ENCODE data around the gene DSTN.
A peak's percentile ranks its signal among the peaks of the same experiment; 100 is the strongest.

Gene DSTN

GRCh38 chr20:17624070-17624469, 54.2 kb downstream of the DSTN start:
- DNase-seq (ENCODE audit: low read depth, low spot score), result no peak

GRCh38 chr20:17624551-17625245, 54.8 kb downstream of the DSTN start:
- no peak for DNase-seq (ENCODE audit: low read depth, low spot score)

GRCh38 chr20:17625246-17626051, 55.6 kb downstream of the DSTN start:
- DNase-seq (ENCODE audit: low read depth, low spot score), result no peak

DNA sequence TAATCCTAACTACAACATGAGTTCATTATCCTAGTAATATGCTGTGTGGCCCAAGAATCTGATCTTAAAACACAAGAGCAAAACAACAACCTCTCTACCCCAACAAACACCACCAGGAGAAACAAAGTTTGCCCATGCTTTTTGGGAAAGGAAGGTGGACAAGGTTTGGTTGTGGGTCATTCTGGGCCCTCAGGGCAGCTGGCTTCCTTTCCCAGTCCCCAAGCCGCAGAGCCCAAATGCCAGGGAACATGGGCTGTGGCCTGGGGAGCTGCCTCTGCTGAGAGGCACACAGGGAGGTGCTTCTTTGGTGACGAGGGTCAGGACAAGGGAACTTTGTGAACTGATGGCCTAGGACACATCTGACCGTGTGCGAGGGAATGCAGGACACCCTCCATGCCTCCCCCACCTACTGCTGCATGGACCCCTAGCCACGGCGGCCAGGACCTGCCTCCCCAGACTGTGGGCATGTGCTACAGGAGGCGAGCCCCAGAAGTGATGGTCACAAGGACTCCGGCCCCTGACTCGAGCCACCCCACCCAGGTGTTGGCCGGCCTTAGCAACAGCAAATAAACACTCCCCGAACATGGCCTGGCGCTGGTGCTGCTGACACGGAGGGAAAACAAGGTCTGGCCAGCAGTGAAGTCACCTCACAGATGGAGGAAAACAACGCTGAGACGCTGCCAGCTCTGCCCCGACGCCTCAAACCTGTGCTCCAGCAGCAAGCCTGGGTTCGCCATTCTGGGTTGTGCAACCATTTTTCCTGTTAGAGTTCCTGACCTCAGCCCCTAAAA, 56.5 kb downstream of the DSTN start:
- DNase-seq (ENCODE audit: low read depth, low spot score), result no peak

- DNase-seq (ENCODE audit: low read depth, low spot score), result peak; percentile 25
Observed at GRCh38 chr20:17627101-17627955, 57.5 kb downstream of the DSTN start.

DNA sequence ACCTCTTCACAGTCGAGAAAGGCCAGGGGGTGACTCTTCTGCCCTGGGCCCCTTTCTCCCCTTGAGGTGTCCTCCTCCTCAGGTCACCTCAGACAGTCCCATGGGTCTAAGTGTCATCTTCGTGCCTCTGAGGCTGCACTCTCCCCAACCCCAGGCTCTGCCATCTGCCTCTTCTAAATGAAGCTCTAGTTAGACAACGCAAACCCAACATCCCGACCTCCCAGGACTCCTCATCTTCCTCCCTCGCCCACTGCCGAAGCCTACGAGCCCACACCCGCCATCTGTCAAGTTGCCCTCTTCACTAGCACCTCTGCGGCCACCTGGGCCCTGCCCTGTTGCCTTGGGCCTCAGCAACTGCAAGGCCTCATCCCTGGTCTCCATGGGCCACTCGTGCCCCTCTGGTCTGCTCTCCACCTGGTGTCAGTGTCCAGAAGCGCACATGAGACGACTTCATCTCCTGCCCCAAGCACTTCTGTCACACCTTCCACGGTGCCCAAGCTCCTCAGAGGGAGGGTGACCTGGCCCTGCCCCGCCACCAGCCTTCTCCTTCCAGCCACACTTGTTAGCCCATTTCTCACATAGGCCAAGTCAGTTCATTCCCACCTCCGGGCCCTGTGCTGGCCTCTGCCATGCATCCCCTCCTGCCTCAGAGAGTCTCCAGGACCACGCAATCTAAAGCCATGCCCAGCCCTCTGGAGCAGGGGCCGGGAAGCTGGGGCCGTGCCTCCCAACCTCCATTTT, 58.4 kb downstream of the DSTN start:
- DNase-seq (ENCODE audit: low read depth, low spot score), result no peak

DNA sequence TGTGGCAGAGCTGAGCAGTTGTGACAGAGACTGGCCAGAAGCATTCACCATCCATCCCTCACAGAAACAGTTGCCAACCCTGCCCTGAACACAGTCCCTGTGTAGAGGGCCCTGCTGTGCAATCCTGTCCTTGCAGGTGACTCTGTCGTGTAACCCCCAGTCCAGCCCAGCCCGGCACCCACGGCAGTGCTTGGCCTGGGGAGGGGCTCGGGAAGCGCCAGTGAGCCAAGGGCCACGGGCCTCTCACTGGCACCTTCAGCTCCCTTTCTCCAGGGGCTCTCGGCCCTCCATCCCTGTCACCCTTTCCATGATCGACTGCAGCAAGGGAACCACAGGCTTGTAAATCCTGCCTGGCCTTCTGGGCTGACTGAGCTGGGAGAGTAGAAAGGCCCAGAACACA, 59.1 kb downstream of the DSTN start:
- DNase-seq (ENCODE audit: low read depth, low spot score), result no peak

GRCh38 chr20:17629678-17630089, 59.8 kb downstream of the DSTN start:
- no peak for DNase-seq (ENCODE audit: low read depth, low spot score)

GRCh38 chr20:17630151-17630805, 60.4 kb downstream of the DSTN start:
- no peak for DNase-seq (ENCODE audit: low read depth, low spot score)

DNA sequence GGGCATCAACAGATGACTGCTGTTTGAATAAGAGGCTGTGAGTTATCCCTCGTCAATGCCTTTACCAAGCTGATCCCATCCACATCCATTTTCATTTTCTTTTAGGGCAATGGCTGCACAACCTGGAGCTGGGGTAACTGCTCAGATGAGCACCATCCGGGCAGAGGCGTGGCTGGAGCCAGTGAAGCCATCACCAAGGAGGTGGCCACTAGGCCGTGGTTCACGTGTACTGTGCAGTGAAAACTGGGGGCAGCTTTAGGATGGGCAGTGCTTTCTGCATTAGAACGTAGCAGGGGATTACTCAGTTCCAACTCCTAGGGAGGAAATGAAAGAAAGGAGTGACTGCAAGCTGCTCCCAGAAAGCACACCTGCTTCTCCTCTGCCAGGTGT, 60.9 kb downstream of the DSTN start:
- DNase-seq (ENCODE audit: low read depth, low spot score), result no peak

GRCh38 chr20:17631576-17632319, 61.9 kb downstream of the DSTN start:
- DNase-seq (ENCODE audit: low read depth, low spot score), result no peak

GRCh38 chr20:17633221-17633849, 63.5 kb downstream of the DSTN start:
- DNase-seq (ENCODE audit: low read depth, low spot score), result no peak

DNA sequence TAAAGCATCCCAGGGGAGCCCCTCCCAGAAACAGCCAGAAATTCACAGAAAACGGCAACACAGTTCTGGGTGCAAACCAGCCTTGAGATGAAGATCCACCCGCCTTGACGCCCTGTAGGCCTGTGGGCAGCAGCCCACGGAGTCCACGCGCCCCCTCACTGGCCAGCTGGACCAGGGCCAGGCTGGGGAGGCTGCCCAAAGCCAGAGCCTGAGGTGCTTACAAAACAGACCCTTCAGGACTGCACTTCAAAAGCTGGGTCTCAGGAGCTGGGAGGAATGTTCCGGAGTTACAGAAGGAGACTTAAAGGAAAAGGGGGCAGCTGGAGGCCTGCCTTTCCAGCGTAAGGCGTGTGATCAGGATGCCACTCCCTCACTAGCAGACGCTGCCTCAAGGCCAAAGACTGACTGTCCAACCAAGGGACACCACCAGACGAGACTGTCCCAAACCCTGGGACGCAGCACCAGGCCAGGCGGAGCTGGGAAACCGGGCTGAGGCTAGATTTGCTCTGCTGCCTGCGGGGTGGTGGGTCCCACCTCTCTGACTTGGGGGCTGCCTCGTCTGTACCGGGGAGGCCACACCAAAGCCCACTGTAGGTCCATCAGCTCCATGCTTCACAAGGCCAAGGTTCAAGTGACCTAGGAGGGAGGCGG, 64.1 kb downstream of the DSTN start:
- DNase-seq (ENCODE audit: low read depth, low spot score), result no peak

GRCh38 chr20:17634661-17635331, 64.9 kb downstream of the DSTN start:
- DNase-seq (ENCODE audit: low read depth, low spot score), result no peak

GRCh38 chr20:17635332-17636244, 65.7 kb downstream of the DSTN start:
- no peak for DNase-seq (ENCODE audit: low read depth, low spot score)

GRCh38 chr20:17636523-17637412, 66.9 kb downstream of the DSTN start:
- peak; percentile 84 for DNase-seq (ENCODE audit: low read depth, low spot score)

Measured in ELF-1 (cell line).